HepG2 (cell line): Measurements from ENCODE around the gene AK6. TPM values are rescaled to one million over a fixed set of nuclear protein-coding genes. Genes with fewer than 3 reads are reported as not detected.
A peak's percentile ranks its signal among the peaks of the same experiment; 100 is the strongest.

Experiments
- ATAC-seq: fragments of 200-7000 bp; cut with Tn5 transposase; 3 replicates; pipeline ENCODE4 v1.9.1; 2020; ENCODE audit warnings: mild to moderate bottlenecking, moderate library complexity
- BruUV-seq: library from RNA; stranded (reverse); fragments of 400-500 nt; replicated peaks from 2 replicates; lab custom pipeline; 2021; lab: Mats Ljungman, UMichigan
- CTCF ChIA-PET: fragments of 300-600 bp; formaldehyde crosslinking; extraction: SDS; loops from one replicate; lab custom pipeline; 2021; ENCODE audit warnings: low total read pairs, inconsistent platforms, low intra/inter-chr PET ratio; lab: Yijun Ruan, JAX
- POLR2A ChIA-PET: fragments of 350-600 bp; sonication (Branson Sonifier 250); formaldehyde crosslinking; loops from one replicate; lab custom pipeline; 2020; ENCODE audit warnings: antibody characterized with exemption, inconsistent platforms; lab: Yijun Ruan, JAX
- DNase-seq: peaks from one replicate; pipeline ENCODE4 v3.0.0-alpha.2; 2015; ENCODE audit warnings: low spot score
- FAIRE-seq: peaks from 3 replicates; lab custom pipeline; 2011; peaks lifted over from hg19 to GRCh38; lab: Jason Lieb, UNC
- H2AFZ ChIP-seq: one replicate; pipeline ENCODE4 v1.6.1; 2011; ENCODE audit warnings: low read length, inconsistent platforms
- H3K27ac ChIP-seq: fragments of 300-600 bp; 3 replicates; pipeline ENCODE4 v1.8.0; 2011; ENCODE audit warnings: mixed run types, mild to moderate bottlenecking, mixed read lengths, low read length, inconsistent platforms; ENCODE audit not compliant: insufficient read depth; ENCODE audit errors: extremely low read length
- H3K27me3 ChIP-seq, 2 experiments: fragments of 200-600 bp in 1 of 2; 2 replicates in 1 of 2; 3 replicates in 1 of 2; pipeline versions ENCODE4 v1.6.0 to v1.8.0; 2011; ENCODE audit warnings: low read length in 2 of 2, mild to moderate bottlenecking in 2 of 2, moderate library complexity in 2 of 2, inconsistent platforms in 1 of 2; ENCODE audit not compliant: insufficient read depth in 2 of 2, control insufficient read depth in 1 of 2
- H3K36me3 ChIP-seq, 2 experiments: fragments of 200-600 bp in 1 of 2; replicated peaks in 1 of 2; 2 replicates in 1 of 2; 3 replicates in 1 of 2; pipeline versions ENCODE4 v1.5.1 to v1.8.0; 2011; ENCODE audit warnings: low read length in 2 of 2, inconsistent platforms in 1 of 2; ENCODE audit not compliant: insufficient read depth in 2 of 2, control insufficient read depth in 1 of 2
- H3K4me1 ChIP-seq: 2 replicates; pipeline ENCODE4 v1.5.1; 2012; ENCODE audit warnings: low read length, inconsistent platforms; ENCODE audit not compliant: insufficient read depth
- H3K4me2 ChIP-seq: 2 replicates; pipeline ENCODE4 v1.6.0; 2011; ENCODE audit warnings: low read depth, low read length, inconsistent platforms
- H3K4me3 ChIP-seq, 3 experiments: fragments of 200-600 bp in 1 of 3; sonication (generic), shearing (Covaris generic) in 1 of 3; replicated peaks in 1 of 3; 2 replicates each; pipeline ENCODE4 v1.5.1; 2011 to 2016; ENCODE audit warnings: low read length in 3 of 3, inconsistent platforms in 2 of 3, low read depth in 2 of 3, mild to moderate bottlenecking in 2 of 3, control low read depth in 1 of 3, mixed read lengths in 1 of 3; ENCODE audit not compliant: insufficient read depth in 1 of 3
- H3K79me2 ChIP-seq: one replicate; pipeline ENCODE4 v1.6.1; 2011; ENCODE audit warnings: low read length, inconsistent platforms; ENCODE audit not compliant: insufficient read depth
- H3K9ac ChIP-seq: 2 replicates; pipeline ENCODE4 v1.6.0; 2011; ENCODE audit warnings: mild to moderate bottlenecking, low read depth, low read length, inconsistent platforms; ENCODE audit not compliant: insufficient read depth
- H3K9me3 ChIP-seq: 2 replicates; pipeline ENCODE4 v1.5.1; 2012; ENCODE audit warnings: mild to moderate bottlenecking, low read length
- H4K20me1 ChIP-seq: 2 replicates; pipeline ENCODE4 v1.6.0; 2011; ENCODE audit warnings: inconsistent platforms, mild to moderate bottlenecking, low read length, moderate library complexity; ENCODE audit not compliant: insufficient read depth
- BRCA1 ChIP-seq: sonication (generic); formaldehyde crosslinking; IDR thresholded peaks from 2 replicates; pipeline ENCODE4 v1.4.0; 2020; ENCODE audit warnings: missing genetic modification reagents
- GABPA ChIP-seq, 2 experiments: IDR thresholded peaks; 2 replicates each; pipeline ENCODE4 v1.6.1; 2011 to 2016; ENCODE audit warnings: low read depth in 2 of 2, low read length in 1 of 2, missing biosample characterization in 1 of 2, missing genetic modification characterization in 1 of 2
- GTF3A ChIP-seq: sonication (generic); formaldehyde crosslinking; conservative IDR thresholded peaks from 2 replicates; pipeline ENCODE4 v1.4.0; 2020; ENCODE audit warnings: mild to moderate bottlenecking, missing genetic modification reagents
- HOXA9 ChIP-seq: sonication (generic); formaldehyde crosslinking; IDR thresholded peaks from 2 replicates; pipeline ENCODE4 v1.8.1; 2022; ENCODE audit warnings: missing genetic modification reagents, mild to moderate bottlenecking, moderate library complexity, borderline replicate concordance
- MAFG ChIP-seq: sonication (generic); formaldehyde crosslinking; IDR thresholded peaks from 2 replicates; pipeline ENCODE4 v1.5.1; 2020; ENCODE audit warnings: mild to moderate bottlenecking, missing genetic modification reagents
- MZF1 ChIP-seq: sonication (generic); formaldehyde crosslinking; IDR thresholded peaks from 2 replicates; pipeline ENCODE4 v1.8.1; 2023; ENCODE audit warnings: mild to moderate bottlenecking, missing genetic modification reagents, borderline replicate concordance
- RORA ChIP-seq: sonication (generic); formaldehyde crosslinking; IDR thresholded peaks from 2 replicates; pipeline ENCODE4 v1.5.0; 2020; ENCODE audit warnings: mild to moderate bottlenecking, missing genetic modification reagents, moderate library complexity
- ZBTB38 ChIP-seq: sonication (generic); formaldehyde crosslinking; IDR thresholded peaks from 2 replicates; pipeline ENCODE4 v1.5.1; 2020; ENCODE audit warnings: mild to moderate bottlenecking, missing genetic modification reagents
- ZFP37 ChIP-seq: sonication (generic); formaldehyde crosslinking; IDR thresholded peaks from 2 replicates; pipeline ENCODE4 v1.4.0; 2020; ENCODE audit warnings: missing genetic modification reagents, borderline replicate concordance
- ZNF24 ChIP-seq: fragments of 450-650 bp; IDR thresholded peaks from 2 replicates; pipeline ENCODE4 v1.6.1; 2017; ENCODE audit warnings: antibody characterized with exemption, mild to moderate bottlenecking
- WGBS: methylation state at CpG from one replicate; pipeline ENCODE4 v1.1.6; 2017; ENCODE audit warnings: low lambda C conversion rate; 5-methylcytosine and 5-hydroxymethylcytosine counted together
- in situ Hi-C: cut with HindIII; loops from 2 replicates; pipeline ENCODE4 v1.10.0; 2017; ENCODE audit warnings: low pct_unique_long_range_greater_than_20kb; ENCODE audit not compliant: extremely low pct_ligation_motif_present
- intact Hi-C: fragments of 100-400 bp; cut with micrococcal nuclease; formaldehyde crosslinking; loops from one replicate; pipeline ENCODE4 v1.10.0; 2022; ENCODE audit not compliant: unreplicated experiment
- polyA plus RNA-seq, 8 experiments: library from polyadenylated mRNA; depleted of rRNA in 3 of 8; stranded (reverse) in 7 of 8; unstranded in 1 of 8; fragments of >200 nt; fragmentation: Illumina TruSeq in 4 of 8; extraction: Trizol in 4 of 8; gene quantifications; 2 replicates each; pipeline versions ENCODE4 v1.2.1 to v1.2.3, GENCODE V29; 2011 to 2016; ENCODE audit warnings: low read depth in 4 of 8, missing spikeins in 1 of 8, mixed read lengths in 1 of 8; ENCODE audit not compliant: insufficient read depth in 1 of 8
- total RNA-seq, 5 experiments: library from RNA; depleted of rRNA; stranded (reverse); fragments of >200 nt; fragmentation: Illumina TruSeq; extraction: Trizol; gene quantifications; 2 replicates each; pipeline ENCODE4 v1.2.3, GENCODE V29; 2016; ENCODE audit warnings: low read depth in 1 of 5
- TF ChIP-seq, protein P1 (sequence below): sonication (generic); formaldehyde crosslinking; IDR thresholded peaks from 2 replicates; pipeline ENCODE4 v1.5.0; 2020; ENCODE audit warnings: mild to moderate bottlenecking, missing genetic modification reagents, moderate library complexity
- TF ChIP-seq, protein P2 (sequence below), 2 experiments: fragments of 450-650 bp in 1 of 2; sonication (generic) in 1 of 2; formaldehyde crosslinking; IDR thresholded peaks; 2 replicates each; pipeline versions ENCODE4 v1.5.0 to v1.8.0; 2020 to 2022; ENCODE audit warnings: mild to moderate bottlenecking in 1 of 2, missing genetic modification reagents in 1 of 2
- TF ChIP-seq, protein P3 (sequence below): IDR thresholded peaks from 2 replicates; pipeline ENCODE4 v1.6.1; 2016; ENCODE audit warnings: mild to moderate bottlenecking

Gene AK6
- total and polyA plus RNA-seq, 2 of the 13 experiments (the other 11 are each of a cell fraction or from before 2014, with no cell fraction given), result 31.1 to 77.2 TPM

DNA sequence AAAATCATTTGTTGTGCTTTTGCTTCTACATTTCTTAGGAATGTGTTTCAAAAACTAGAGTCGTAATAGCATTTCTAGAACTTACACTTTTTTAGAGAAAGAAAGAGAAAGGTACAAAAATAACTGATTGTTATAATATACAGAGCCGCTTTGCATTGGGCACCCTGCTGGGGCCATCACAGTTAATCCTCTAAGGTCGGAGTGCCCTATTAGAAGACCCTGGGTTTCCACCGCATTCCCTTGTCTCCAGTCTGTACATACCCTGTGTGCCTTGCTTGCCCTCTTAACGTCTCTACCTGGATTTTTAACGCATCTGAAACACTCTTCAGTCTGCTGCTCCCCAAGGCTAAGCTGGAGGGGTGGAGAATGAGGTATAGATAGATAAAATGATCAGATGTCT lies 46.9 kb upstream of the AK6 start:
- peak overlapping the region; percentile 79 to 97 (median 92); a peak in 5 of 6 replicates for H3K4me3 ChIP-seq
- H3K79me2 ChIP-seq, result peaks cover 9% of the 10 kb centered on the region
- TF ChIP-seq ZNF24 (no peak), BRCA1 (CRISPR knock-in tag) (no peak), GTF3A (CRISPR knock-in tag) (no peak), ZBTB38 (0 out of 2 replicates have a peak, but pooled peaks have one; percentile 23), MAFG (CRISPR knock-in tag) (no peak), RORA (no peak)
- TF ChIP-seq, all 625 proteins: peak for 1
- 64% methylated on average over 6 of the region's 6 CpGs for WGBS
- H3K27ac ChIP-seq, result peak overlapping the region; percentile 67
- ChIA-PET CTCF (no interaction called here), POLR2A (no interaction called here)
- no TSS peak for BruUV-seq
- peaks cover 6 to 21% of the 10 kb centered on the region in 2 experiments; a peak in 4 of 5 replicates for H3K36me3 ChIP-seq
- in situ Hi-C loops, result no loop called here
- intact Hi-C loops, result no loop called here
- ATAC-seq (no peak), FAIRE-seq (no peak), DNase-seq (no peak)
- H4K20me1 ChIP-seq, result no peaks in the 10 kb centered on the region
- no peaks in the 10 kb centered on the region for H3K27me3 ChIP-seq
- peak overlapping the region; percentile 80 for H3K9ac ChIP-seq
- H3K4me2 ChIP-seq, result peak overlapping the region; percentile 81
- H2AFZ ChIP-seq, result no peak overlapping the region
- H3K4me1 ChIP-seq, result peaks cover 31% of the 10 kb centered on the region
- H3K9me3 ChIP-seq, result no peaks in the 10 kb centered on the region

DNA sequence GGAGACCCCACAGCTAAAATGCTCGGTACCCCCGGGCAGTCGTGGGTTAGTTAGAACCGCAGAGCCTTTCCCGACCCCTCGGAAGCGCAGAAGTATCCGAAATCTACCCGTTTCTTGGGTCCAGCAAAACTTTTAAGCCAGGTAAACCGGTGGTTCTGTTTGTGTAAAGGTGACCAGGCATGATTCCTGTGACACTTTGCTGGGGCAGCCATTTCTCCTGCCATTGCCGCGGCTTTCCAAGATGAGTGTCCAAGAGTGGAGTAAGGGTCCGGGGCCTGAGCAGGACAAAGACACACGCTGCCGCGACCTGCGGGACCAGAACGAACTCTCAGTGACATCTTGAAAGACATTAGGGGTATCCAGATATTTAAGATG lies 46.3 kb upstream of the AK6 start:
- ChIA-PET CTCF (no interaction called here), POLR2A (interaction anchor here (1.1 to 1.5 kb wide), 6 partner anchors 9 to 322 kb away, joined by 3 to 5 read pairs (median 4); partner anchors contain the start of gene SLC30A5)
- intact Hi-C loops (loop anchor here (1.0 to 2.0 kb wide), 2 partner anchors 37 to 77 kb away; partner anchors contain the start of gene OCLN), in situ Hi-C loops (no loop called here)
- Histone ChIP-seq H3K4me3 (peak overlapping the region; percentile 79 to 97 (median 92)), H3K27me3 (no peaks in the 10 kb centered on the region), H3K4me2 (peak overlapping the region; percentile 81), H3K9me3 (no peaks in the 10 kb centered on the region), H2AFZ (peak overlapping the region; percentile 48), H3K9ac (peak overlapping the region; percentile 80), H3K79me2 (peaks cover 9% of the 10 kb centered on the region), H4K20me1 (no peaks in the 10 kb centered on the region), H3K36me3 (peaks cover 6 to 21% of the 10 kb centered on the region in 2 experiments; a peak in 4 of 5 replicates), H3K27ac (peak overlapping the region; percentile 67), H3K4me1 (peaks cover 28% of the 10 kb centered on the region)
- 8% methylated on average over 9 of the region's 18 CpGs for WGBS
- FAIRE-seq, result peak; percentile 30
- ATAC-seq, result peak; percentile 57
- peak; percentile 5 for DNase-seq
- TSS peak; percentile 62 for BruUV-seq
- TF ChIP-seq, protein P1, sequence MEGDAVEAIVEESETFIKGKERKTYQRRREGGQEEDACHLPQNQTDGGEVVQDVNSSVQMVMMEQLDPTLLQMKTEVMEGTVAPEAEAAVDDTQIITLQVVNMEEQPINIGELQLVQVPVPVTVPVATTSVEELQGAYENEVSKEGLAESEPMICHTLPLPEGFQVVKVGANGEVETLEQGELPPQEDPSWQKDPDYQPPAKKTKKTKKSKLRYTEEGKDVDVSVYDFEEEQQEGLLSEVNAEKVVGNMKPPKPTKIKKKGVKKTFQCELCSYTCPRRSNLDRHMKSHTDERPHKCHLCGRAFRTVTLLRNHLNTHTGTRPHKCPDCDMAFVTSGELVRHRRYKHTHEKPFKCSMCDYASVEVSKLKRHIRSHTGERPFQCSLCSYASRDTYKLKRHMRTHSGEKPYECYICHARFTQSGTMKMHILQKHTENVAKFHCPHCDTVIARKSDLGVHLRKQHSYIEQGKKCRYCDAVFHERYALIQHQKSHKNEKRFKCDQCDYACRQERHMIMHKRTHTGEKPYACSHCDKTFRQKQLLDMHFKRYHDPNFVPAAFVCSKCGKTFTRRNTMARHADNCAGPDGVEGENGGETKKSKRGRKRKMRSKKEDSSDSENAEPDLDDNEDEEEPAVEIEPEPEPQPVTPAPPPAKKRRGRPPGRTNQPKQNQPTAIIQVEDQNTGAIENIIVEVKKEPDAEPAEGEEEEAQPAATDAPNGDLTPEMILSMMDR, result no peak
- TF ChIP-seq ZFP37 (0 out of 2 replicates have a peak, but pooled peaks have one; percentile 83), MZF1 (no peak), HOXA9 (CRISPR knock-in tag) (no peak), GABPA (IDR thresholded peaks at IDR 0.05; ENCODE audit: low read depth, low read length) (no peak), GABPA (CRISPR knock-in tag; IDR thresholded peaks at IDR 0.05; ENCODE audit: low read depth) (0 out of 2 replicates have a peak, but pooled peaks have one; percentile 12)
- TF ChIP-seq, protein P2, sequence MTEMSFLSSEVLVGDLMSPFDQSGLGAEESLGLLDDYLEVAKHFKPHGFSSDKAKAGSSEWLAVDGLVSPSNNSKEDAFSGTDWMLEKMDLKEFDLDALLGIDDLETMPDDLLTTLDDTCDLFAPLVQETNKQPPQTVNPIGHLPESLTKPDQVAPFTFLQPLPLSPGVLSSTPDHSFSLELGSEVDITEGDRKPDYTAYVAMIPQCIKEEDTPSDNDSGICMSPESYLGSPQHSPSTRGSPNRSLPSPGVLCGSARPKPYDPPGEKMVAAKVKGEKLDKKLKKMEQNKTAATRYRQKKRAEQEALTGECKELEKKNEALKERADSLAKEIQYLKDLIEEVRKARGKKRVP (CRISPR knock-in tag; IDR thresholded peaks at IDR 0.05), result no peak
- TF ChIP-seq, protein P3, sequence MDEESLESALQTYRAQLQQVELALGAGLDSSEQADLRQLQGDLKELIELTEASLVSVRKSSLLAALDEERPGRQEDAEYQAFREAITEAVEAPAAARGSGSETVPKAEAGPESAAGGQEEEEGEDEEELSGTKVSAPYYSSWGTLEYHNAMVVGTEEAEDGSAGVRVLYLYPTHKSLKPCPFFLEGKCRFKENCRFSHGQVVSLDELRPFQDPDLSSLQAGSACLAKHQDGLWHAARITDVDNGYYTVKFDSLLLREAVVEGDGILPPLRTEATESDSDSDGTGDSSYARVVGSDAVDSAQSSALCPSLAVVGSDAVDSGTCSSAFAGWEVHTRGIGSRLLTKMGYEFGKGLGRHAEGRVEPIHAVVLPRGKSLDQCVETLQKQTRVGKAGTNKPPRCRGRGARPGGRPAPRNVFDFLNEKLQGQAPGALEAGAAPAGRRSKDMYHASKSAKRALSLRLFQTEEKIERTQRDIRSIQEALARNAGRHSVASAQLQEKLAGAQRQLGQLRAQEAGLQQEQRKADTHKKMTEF (CRISPR knock-in tag), result no peak
